Measurements from ENCODE around the gene PDLIM7. TPM values are rescaled to one million over a fixed set of nuclear protein-coding genes. Genes with fewer than 3 reads are reported as not detected.

PDLIM7 gene
- total and polyA plus RNA-seq, 2 of the 4 experiments (the other 2 are of a cell fraction) = 70.4 to 534 TPM

DNA sequence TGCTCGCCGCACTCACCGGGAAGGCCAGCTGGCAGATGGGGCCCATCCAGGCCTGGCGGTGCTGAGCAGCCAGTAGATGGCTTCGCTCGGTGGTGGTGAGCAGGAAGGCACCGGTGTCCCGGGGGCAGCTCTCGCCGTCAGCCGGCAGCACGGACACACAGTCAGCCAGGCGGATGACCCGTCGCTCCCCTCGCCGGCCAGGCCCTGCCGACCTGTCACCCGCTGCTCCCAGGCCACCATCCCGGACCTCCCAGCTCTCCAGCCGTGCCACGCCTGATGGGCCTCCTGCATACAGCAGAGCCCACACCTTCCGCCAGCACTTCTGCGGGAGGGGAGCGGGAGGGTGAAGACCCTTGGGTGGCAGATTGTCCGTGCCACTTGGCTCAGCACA lies 10.8 kb upstream of the PDLIM7 start:
- H3K9me3 ChIP-seq (ENCODE audit: control insufficient read depth, insufficient read depth, low read length) = no peaks in the 10 kb centered on the region
- H4K20me1 ChIP-seq (ENCODE audit: insufficient read depth, low read length) = no peaks in the 10 kb centered on the region; the same call in 1 of the 2 replicates
- H3K18ac ChIP-seq (ENCODE audit: low read depth, low read length) = no peak overlapping the region
- dilution Hi-C loops (cut with HindIII; ENCODE audit: low sequenced_read_pairs, unreplicated experiment) (no loop called here), in situ Hi-C loops (cut with MboI; ENCODE audit: low sequenced_read_pairs) (no loop called here), intact Hi-C loops (cut with micrococcal nuclease) (no loop called here)
- ChIA-PET CTCF (no interaction called here), POLR2A (ENCODE audit: unreplicated experiment) (no interaction called here)
- H3K9me1 ChIP-seq (ENCODE audit: insufficient read depth, low read length) = no peaks in the 10 kb centered on the region
- H2AK5ac ChIP-seq (ENCODE audit: low read depth, low read length) = no peak overlapping the region
- no peak for TF ChIP-seq POLR2A (IDR thresholded peaks at IDR 0.05; ENCODE audit: low read depth, low read length)
- no peak for TF ChIP-seq NFE2L2 (IDR thresholded peaks at IDR 0.05; ENCODE audit: low read depth, low read length)
- TF ChIP-seq MAZ (IDR thresholded peaks at IDR 0.05; ENCODE audit: borderline replicate concordance, low read depth, low read length) = no peak
- no peak for TF ChIP-seq USF2 (IDR thresholded peaks at IDR 0.05; ENCODE audit: low read depth, low read length)
- TF ChIP-seq RFX5 (IDR thresholded peaks at IDR 0.05; ENCODE audit: low read depth, low read length) = no peak
- no peak for TF ChIP-seq FOS (IDR thresholded peaks at IDR 0.05; ENCODE audit: low read depth, low read length)
- no peak for TF ChIP-seq RAD21 (IDR thresholded peaks at IDR 0.05; ENCODE audit: low read length)
- no peak for TF ChIP-seq CHD1 (IDR thresholded peaks at IDR 0.05; ENCODE audit: low read depth, low read length)
- H3K56ac ChIP-seq (ENCODE audit: extremely low read depth, insufficient read depth, low read length) = no peak overlapping the region
- WGBS, 2 experiments (ENCODE audit: extremely low coverage in 2 of 2, insufficient read length in 1 of 2) = 94% methylated on average over 23 of the region's 26 CpGs; no CpG with 5 or more reads in 1 of the 2 experiments
- no peak for ATAC-seq (ENCODE audit: low read depth)
- no peak overlapping the region for H4K5ac ChIP-seq (ENCODE audit: low read depth, low read length)
- H2AFZ ChIP-seq (replicated peaks; ENCODE audit: low read length, poor library complexity) = no peak overlapping the region
- no peaks in the 10 kb centered on the region for H3K27me3 ChIP-seq (ENCODE audit: control insufficient read depth, insufficient read depth, low read length)
- H3K36me3 ChIP-seq (ENCODE audit: control insufficient read depth, insufficient read depth, low read length) = peaks cover 36% of the 10 kb centered on the region
- no peak overlapping the region for H3K27ac ChIP-seq (ENCODE audit: insufficient read depth, low read length)
- no peak overlapping the region for H2BK120ac ChIP-seq (ENCODE audit: low read depth, low read length)
- no peak overlapping the region for H3K4me3 ChIP-seq (ENCODE audit: insufficient read depth, low read depth, low read length)
- H3K9ac ChIP-seq (ENCODE audit: low read depth, low read length) = no peak overlapping the region
- H4K91ac ChIP-seq (ENCODE audit: insufficient read depth, low read depth, low read length) = no peak overlapping the region
- no peak overlapping the region for H3K4ac ChIP-seq (ENCODE audit: low read depth, low read length)
- no peak for DNase-seq
- H3K14ac ChIP-seq (replicated peaks; ENCODE audit: low read depth, low read length) = no peak overlapping the region
- peaks cover 0 to 8% of the 10 kb centered on the region in 2 experiments; a peak in 1 of 4 replicates for H3K79me1 ChIP-seq (ENCODE audit: low read depth in 1 of 2, low read length in 2 of 2)
- no peak overlapping the region for H2BK20ac ChIP-seq (ENCODE audit: low read depth, low read length)
- H3K4me1 ChIP-seq (ENCODE audit: control insufficient read depth, insufficient read depth, low read length) = no peaks in the 10 kb centered on the region
- no peak overlapping the region for H2AK9ac ChIP-seq (replicated peaks; ENCODE audit: low read depth, low read length, poor library complexity)
- no peak overlapping the region for H3K23ac ChIP-seq (ENCODE audit: low read depth, low read length)
- H3K4me2 ChIP-seq (ENCODE audit: low read depth, low read length) = no peak overlapping the region
- no peak overlapping the region for H2BK15ac ChIP-seq (ENCODE audit: low read depth, low read length)
- no peak overlapping the region for H4K8ac ChIP-seq (ENCODE audit: low read depth in 2 of 2, low read length in 2 of 2)
- BruUV-seq (replicated peaks) = no TSS peak
- H2BK5ac ChIP-seq (ENCODE audit: low read depth, low read length, poor library complexity, severe bottlenecking) = no peak overlapping the region

Data from IMR-90 (cell line).